B cell (primary cell): ENCODE measurements around the gene RTN4. TPM values are rescaled to one million over a fixed set of nuclear protein-coding genes. Genes with fewer than 3 reads are reported as not detected.

Experiments used
- ATAC-seq: fragments of 200-7000 bp; cut with Tn5 transposase; one replicate; pipeline ENCODE4 v1.10.0; 2021; ENCODE audit warnings: low read depth, mild to moderate bottlenecking, moderate number of reproducible peaks, moderate library complexity
- CTCF ChIA-PET: fragments of 350-600 bp; sonication (Branson Sonifier 250); formaldehyde crosslinking; loops from one replicate; lab custom pipeline; 2021; ENCODE audit warnings: antibody characterized with exemption, inconsistent platforms; lab: Charles Lee
- POLR2A ChIA-PET: fragments of 350-600 bp; sonication (Branson Sonifier 250); formaldehyde crosslinking; loops from one replicate; lab custom pipeline; 2021; ENCODE audit warnings: antibody characterized with exemption; lab: Charles Lee
- DNase-seq: peaks from one replicate; pipeline ENCODE4 v3.0.0; 2013
- H2AFZ ChIP-seq: 2 replicates; pipeline ENCODE4 v1.6.1; 2012; ENCODE audit warnings: mild to moderate bottlenecking, low read depth, low read length; ENCODE audit not compliant: insufficient read depth, poor library complexity, severe bottlenecking
- H3K27ac ChIP-seq, 2 donors: 1 replicate in 1 of 2; 2 replicates in 1 of 2; pipeline ENCODE4 v1.5.1; 2012 to 2013; ENCODE audit warnings: low read length in 2 of 2, mild to moderate bottlenecking in 2 of 2, moderate library complexity in 1 of 2
- H3K27me3 ChIP-seq, 4 experiments: fragments of 200-600 bp in 1 of 4; sonication (generic) in 1 of 4; replicated peaks in 1 of 4; 1 replicate in 2 of 4; 2 replicates in 2 of 4; pipeline versions ENCODE4 v1.6.1 to v1.7.0; 2013 to 2016; ENCODE audit warnings: low read length in 3 of 4, mild to moderate bottlenecking in 2 of 4, mixed read lengths in 1 of 4, moderate library complexity in 1 of 4; ENCODE audit not compliant: insufficient read depth in 4 of 4, control insufficient read depth in 3 of 4; ENCODE audit errors: control extremely low read depth in 1 of 4
- H3K36me3 ChIP-seq, 2 experiments: replicated peaks in 1 of 2; 1 replicate in 1 of 2; 2 replicates in 1 of 2; pipeline versions ENCODE4 v1.6.1 to v1.7.1; 2013; ENCODE audit warnings: low read length in 1 of 2; ENCODE audit not compliant: insufficient read depth in 2 of 2, control insufficient read depth in 1 of 2; ENCODE audit errors: control extremely low read depth in 1 of 2, extremely low read depth in 1 of 2
- H3K4me1 ChIP-seq, 2 donors: fragments of 200-600 bp in 1 of 2; sonication (generic) in 1 of 2; 1 replicate in 1 of 2; 2 replicates in 1 of 2; pipeline versions ENCODE4 v1.5.1 to v1.6.1; 2013 to 2017; ENCODE audit warnings: low read length in 2 of 2; ENCODE audit not compliant: control insufficient read depth in 2 of 2, insufficient read depth in 2 of 2
- H3K4me2 ChIP-seq: replicated peaks from 2 replicates; pipeline ENCODE3; 2012; ENCODE audit warnings: mild to moderate bottlenecking, low read depth, low read length; ENCODE audit not compliant: poor library complexity, severe bottlenecking
- H3K4me3 ChIP-seq, 5 experiments: fragments of 200-600 bp in 1 of 5; sonication (generic) in 1 of 5; 1 replicate in 3 of 5; 2 replicates in 2 of 5; pipeline versions ENCODE4 v1.5.1 to v1.7.0; 2011 to 2016; ENCODE audit warnings: low read length in 4 of 5, mild to moderate bottlenecking in 4 of 5, low read depth in 2 of 5, control low read depth in 1 of 5, moderate library complexity in 1 of 5; ENCODE audit not compliant: insufficient read depth in 1 of 5; ENCODE audit errors: control extremely low read depth in 1 of 5, extremely low read depth in 1 of 5
- H3K79me2 ChIP-seq: fragments of 200-600 bp; sonication (generic); one replicate; pipeline ENCODE4 v1.6.0; 2016; ENCODE audit warnings: low read length; ENCODE audit not compliant: control insufficient read depth, insufficient read depth
- H3K9ac ChIP-seq: fragments of 200-600 bp; sonication (generic); 2 replicates; pipeline ENCODE4 v1.6.1; 2017; ENCODE audit warnings: mild to moderate bottlenecking, low read length, moderate library complexity
- H3K9me3 ChIP-seq, 3 donors: one replicate each; pipeline versions ENCODE4 v1.6.1 to v1.7.1; 2013; ENCODE audit warnings: low read length in 2 of 3; ENCODE audit not compliant: control insufficient read depth in 2 of 3, insufficient read depth in 1 of 3; ENCODE audit errors: control extremely low read depth in 1 of 3
- H4K20me1 ChIP-seq: 2 replicates; pipeline ENCODE4 v1.6.0; 2012; ENCODE audit warnings: mild to moderate bottlenecking, low read length; ENCODE audit not compliant: insufficient read depth, control insufficient read depth, poor library complexity, severe bottlenecking
- H3K27ac Mint-ChIP-seq: one replicate; pipeline ENCODE4 v1.8.0; 2021; ENCODE audit warnings: mixed read lengths
- H3K27me3 Mint-ChIP-seq: one replicate; pipeline ENCODE4 v1.8.0; 2021; ENCODE audit warnings: mixed read lengths
- H3K4me1 Mint-ChIP-seq: one replicate; pipeline ENCODE4 v1.8.0; 2021; ENCODE audit warnings: mixed read lengths
- H3K4me3 Mint-ChIP-seq: one replicate; pipeline ENCODE4 v1.8.0; 2021; ENCODE audit warnings: mixed read lengths
- H3K9me3 Mint-ChIP-seq: one replicate; pipeline ENCODE4 v1.8.0; 2022; ENCODE audit warnings: mixed read lengths; ENCODE audit not compliant: insufficient read depth
- EZH2 ChIP-seq: IDR thresholded peaks from 2 replicates; pipeline ENCODE4 v1.6.1; 2012; ENCODE audit warnings: borderline replicate concordance, low read depth, mild to moderate bottlenecking, moderate library complexity, low read length; ENCODE audit not compliant: insufficient read depth, poor library complexity, severe bottlenecking
- WGBS: methylation state at CpG from one replicate; pipeline ENCODE4 v1.1.5; 2013; ENCODE audit warnings: missing lambda C conversion rate; ENCODE audit not compliant: insufficient coverage; 5-methylcytosine and 5-hydroxymethylcytosine counted together
- intact Hi-C: fragments of 100-400 bp; cut with micrococcal nuclease; formaldehyde crosslinking; loops from one replicate; pipeline ENCODE4 v1.10.0; 2022
- polyA plus RNA-seq: library from polyadenylated mRNA; depleted of rRNA; stranded (reverse); fragments of >200 nt; gene quantifications from 2 replicates; pipeline ENCODE4 v1.2.3, GENCODE V29; 2012
- total RNA-seq, 2 donors: library from RNA; stranded (reverse); fragments of 120-200 nt in 1 of 2; gene quantifications; 1 replicate in 1 of 2; 2 replicates in 1 of 2; pipeline versions ENCODE4 v1.2.3 to v1.2.4, GENCODE V29; 2013 to 2022
- TF ChIP-seq, protein P1 (sequence below): fragments of 200-600 bp; IDR thresholded peaks from one replicate; pipeline ENCODE4 v1.8.0; 2022; ENCODE audit warnings: antibody characterized with exemption, mild to moderate bottlenecking

RTN4 gene
- total and polyA plus RNA-seq, 2 donors (not counting 1 experiment from before 2014, with no cell fraction given), result 30.8 to 65.9 TPM

DNA sequence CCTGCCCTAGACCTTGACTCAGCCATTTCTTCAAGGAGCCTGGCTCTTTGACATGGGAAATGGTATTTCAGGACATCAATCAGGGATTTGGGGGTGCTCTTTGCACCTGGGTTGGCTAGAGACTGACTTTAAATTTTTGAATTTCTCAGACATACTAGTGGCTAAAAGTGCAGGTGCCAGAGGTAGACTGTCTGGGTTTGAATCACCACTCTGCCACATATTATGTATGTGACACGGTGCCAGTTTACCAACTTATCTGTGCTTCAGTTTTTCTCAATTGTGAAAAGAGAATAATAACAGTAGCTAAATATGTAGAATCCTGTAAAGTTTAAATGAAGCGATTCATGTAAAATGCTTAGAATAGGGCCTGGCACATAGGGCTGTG lies 49.2 kb upstream of the RTN4 start:
- H3K27ac ChIP-seq, result no peak overlapping the region
- no peak for ATAC-seq
- H2AFZ ChIP-seq, result no peak overlapping the region
- WGBS, result no CpG with 5 or more reads among the region's 2 CpGs
- no peaks in the 10 kb centered on the region for H3K36me3 ChIP-seq
- no peak overlapping the region for H3K4me3 ChIP-seq
- no peaks in the 10 kb centered on the region for H3K9me3 Mint-ChIP-seq
- no peak overlapping the region for H3K4me3 Mint-ChIP-seq
- ChIA-PET CTCF (no interaction called here), POLR2A (no interaction called here)
- TF ChIP-seq, protein P1, sequence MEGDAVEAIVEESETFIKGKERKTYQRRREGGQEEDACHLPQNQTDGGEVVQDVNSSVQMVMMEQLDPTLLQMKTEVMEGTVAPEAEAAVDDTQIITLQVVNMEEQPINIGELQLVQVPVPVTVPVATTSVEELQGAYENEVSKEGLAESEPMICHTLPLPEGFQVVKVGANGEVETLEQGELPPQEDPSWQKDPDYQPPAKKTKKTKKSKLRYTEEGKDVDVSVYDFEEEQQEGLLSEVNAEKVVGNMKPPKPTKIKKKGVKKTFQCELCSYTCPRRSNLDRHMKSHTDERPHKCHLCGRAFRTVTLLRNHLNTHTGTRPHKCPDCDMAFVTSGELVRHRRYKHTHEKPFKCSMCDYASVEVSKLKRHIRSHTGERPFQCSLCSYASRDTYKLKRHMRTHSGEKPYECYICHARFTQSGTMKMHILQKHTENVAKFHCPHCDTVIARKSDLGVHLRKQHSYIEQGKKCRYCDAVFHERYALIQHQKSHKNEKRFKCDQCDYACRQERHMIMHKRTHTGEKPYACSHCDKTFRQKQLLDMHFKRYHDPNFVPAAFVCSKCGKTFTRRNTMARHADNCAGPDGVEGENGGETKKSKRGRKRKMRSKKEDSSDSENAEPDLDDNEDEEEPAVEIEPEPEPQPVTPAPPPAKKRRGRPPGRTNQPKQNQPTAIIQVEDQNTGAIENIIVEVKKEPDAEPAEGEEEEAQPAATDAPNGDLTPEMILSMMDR, result no peak
- no peak for TF ChIP-seq EZH2
- no peak for DNase-seq
- H3K79me2 ChIP-seq, result no peaks in the 10 kb centered on the region
- H4K20me1 ChIP-seq, result no peaks in the 10 kb centered on the region
- H3K27me3 ChIP-seq, result no peaks in the 10 kb centered on the region
- H3K27ac Mint-ChIP-seq, result no peak overlapping the region
- H3K4me1 ChIP-seq, result no peaks in the 10 kb centered on the region
- H3K9me3 ChIP-seq, result no peaks in the 10 kb centered on the region
- no peaks in the 10 kb centered on the region for H3K27me3 Mint-ChIP-seq
- no peak overlapping the region for H3K9ac ChIP-seq
- intact Hi-C loops, result no loop called here
- peaks cover 2% of the 10 kb centered on the region for H3K4me1 Mint-ChIP-seq
- H3K4me2 ChIP-seq, result no peak overlapping the region

DNA sequence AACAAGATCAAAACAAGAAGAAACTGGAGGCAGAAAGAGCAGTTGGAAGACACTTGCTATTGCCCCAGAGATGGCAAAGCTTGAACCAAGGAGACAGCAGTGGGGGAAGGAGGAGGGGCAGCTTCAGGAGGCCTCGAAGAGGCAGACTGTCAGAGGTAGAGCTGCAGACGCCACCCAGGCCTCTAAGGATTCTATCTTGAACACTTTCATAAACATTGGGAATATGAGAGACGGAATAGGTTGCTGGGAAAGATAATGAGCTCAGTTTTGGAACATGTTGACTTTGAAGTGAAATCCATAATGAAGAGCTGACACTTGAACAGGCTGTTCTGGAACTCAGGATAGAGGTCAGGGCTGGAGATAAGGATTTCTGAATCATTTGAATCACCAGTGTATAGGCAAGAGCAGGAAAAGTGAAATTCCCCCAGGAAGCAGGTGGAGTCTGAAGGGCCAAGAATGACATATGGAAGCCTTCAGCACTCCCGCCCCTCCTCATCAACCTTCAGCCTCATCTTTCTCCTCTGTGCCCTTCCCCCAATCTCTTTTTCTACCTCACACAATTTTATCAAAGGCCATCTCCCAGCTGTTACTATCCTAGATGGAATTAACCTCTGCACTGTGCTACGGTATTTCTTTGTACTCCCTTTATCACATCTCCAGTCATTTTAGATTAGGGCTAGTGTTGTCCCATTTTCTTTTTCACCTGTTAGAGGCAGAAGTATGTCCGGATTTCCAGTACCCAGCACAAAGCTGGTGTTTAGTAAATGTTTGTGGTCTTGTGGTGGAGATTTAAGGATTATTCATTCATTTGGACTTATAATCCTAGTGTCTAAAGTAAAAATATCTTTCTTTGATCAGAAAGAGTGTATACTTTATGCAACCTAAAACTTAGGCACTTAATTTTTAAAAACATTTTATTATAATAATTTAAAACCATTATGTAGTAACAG lies 47.5 kb upstream of the RTN4 start:
- H4K20me1 ChIP-seq, result no peaks in the 10 kb centered on the region
- H3K27me3 ChIP-seq, result no peaks in the 10 kb centered on the region
- no peak overlapping the region for H3K4me2 ChIP-seq
- intact Hi-C loops, result no loop called here
- H3K27me3 Mint-ChIP-seq, result no peaks in the 10 kb centered on the region
- no peaks in the 10 kb centered on the region for H3K9me3 ChIP-seq
- H3K27ac Mint-ChIP-seq, result no peak overlapping the region
- POLR2A ChIA-PET, result interaction anchor here (0.7 kb wide), 1 partner anchor 44 kb away, joined by 3 read pairs; no protein-coding TSS in a partner anchor
- no peaks in the 10 kb centered on the region for H3K79me2 ChIP-seq
- no peak overlapping the region for H3K4me3 Mint-ChIP-seq
- no peak overlapping the region for H3K4me3 ChIP-seq
- H3K36me3 ChIP-seq, result no peaks in the 10 kb centered on the region
- CTCF ChIA-PET, result interaction anchor here (0.7 kb wide), 1 partner anchor 78 kb away, joined by 3 read pairs; no protein-coding TSS in a partner anchor
- no peaks in the 10 kb centered on the region for H3K4me1 Mint-ChIP-seq
- H3K4me1 ChIP-seq, result no peaks in the 10 kb centered on the region
- DNase-seq, result no peak
- WGBS, result 100% methylated on average over 1 of the region's 6 CpGs
- H3K9me3 Mint-ChIP-seq, result no peaks in the 10 kb centered on the region
- no peak overlapping the region for H2AFZ ChIP-seq
- no peak overlapping the region for H3K9ac ChIP-seq
- ATAC-seq, result no peak
- no peak overlapping the region for H3K27ac ChIP-seq
- TF ChIP-seq EZH2, result no peak
- TF ChIP-seq, protein P1, result no peak
